ENCODE data around the gene IPO4.

The IPO4 gene

GRCh38 chr14:24135834-24136683, 52.6 kb downstream of the IPO4 start, which contains the start of gene PSME1:
Gene PSME1 (plus strand): TSS chr14:24136194. CDS start chr14:24136263, 69 bp downstream.
- DNase-seq (ENCODE audit: low read depth), result peak; percentile 76
- no peak for TF ChIP-seq CTCF (conservative IDR thresholded peaks at IDR 0.05; ENCODE audit: control insufficient read depth, insufficient read depth, low read depth, low read length)
- peak within 1 kb of the TSS; percentile 70 for H3K4me3 ChIP-seq (ENCODE audit: control insufficient read depth, low read depth, low read length)

GRCh38 chr14:24135584-24135833, 53.1 kb downstream of the IPO4 start:
- DNase-seq (ENCODE audit: low read depth), result no peak
- TF ChIP-seq CTCF (conservative IDR thresholded peaks at IDR 0.05; ENCODE audit: control insufficient read depth, insufficient read depth, low read depth, low read length), result no peak
- H3K4me3 ChIP-seq (ENCODE audit: control insufficient read depth, low read depth, low read length), result peak overlapping the region; percentile 70

- no peak for DNase-seq (ENCODE audit: low read depth)
- no peak overlapping the region for H3K4me3 ChIP-seq (ENCODE audit: control insufficient read depth, low read depth, low read length)
- no peak for TF ChIP-seq CTCF (conservative IDR thresholded peaks at IDR 0.05; ENCODE audit: control insufficient read depth, insufficient read depth, low read depth, low read length)
Measured at GRCh38 chr14:24133735-24134134, 54.9 kb downstream of the IPO4 start.

- H3K4me3 ChIP-seq (ENCODE audit: control insufficient read depth, low read depth, low read length), result no peak overlapping the region
- no peak for TF ChIP-seq CTCF (conservative IDR thresholded peaks at IDR 0.05; ENCODE audit: control insufficient read depth, insufficient read depth, low read depth, low read length)
- DNase-seq (ENCODE audit: low read depth), result no peak
Measured at GRCh38 chr14:24132976-24133375, 55.6 kb downstream of the IPO4 start.

- H3K4me3 ChIP-seq (ENCODE audit: control insufficient read depth, low read depth, low read length), result no peak overlapping the region
- no peak for DNase-seq (ENCODE audit: low read depth)
Measured at GRCh38 chr14:24132061-24132685, 56.4 kb downstream of the IPO4 start.

GRCh38 chr14:24131549-24131966, 57.1 kb downstream of the IPO4 start:
- no peak for TF ChIP-seq CTCF (conservative IDR thresholded peaks at IDR 0.05; ENCODE audit: control insufficient read depth, insufficient read depth, low read depth, low read length)
- no peak overlapping the region for H3K4me3 ChIP-seq (ENCODE audit: control insufficient read depth, low read depth, low read length)

More at GRCh38 chr14:24132061-24132685, 56.4 kb downstream of the IPO4 start:
- no peak for TF ChIP-seq CTCF (conservative IDR thresholded peaks at IDR 0.05; ENCODE audit: control insufficient read depth, insufficient read depth, low read depth, low read length)

More at GRCh38 chr14:24131549-24131966, 57.1 kb downstream of the IPO4 start:
- DNase-seq (ENCODE audit: low read depth), result no peak
